Neural progenitor cell (in vitro differentiated cells): ENCODE data around the gene ATP10A. TPM values are rescaled to one million over a fixed set of nuclear protein-coding genes. Genes with fewer than 3 reads are reported as not detected.
A peak's percentile ranks its signal among the peaks of the same experiment; 100 is the strongest.

Experiments used
- DNase-seq: peaks from one replicate; pipeline ENCODE4 v3.0.0-alpha.2; 2016; ENCODE audit warnings: low spot score
- H2AFZ ChIP-seq: fragments of 200-600 bp; sonication (generic); replicated peaks from 2 replicates; pipeline ENCODE4 v1.6.1; 2016; ENCODE audit warnings: antibody characterized with exemption
- H3F3A ChIP-seq: fragments of 200-600 bp; sonication (generic); 2 replicates; pipeline ENCODE4 v1.6.1; 2016; ENCODE audit warnings: antibody characterized with exemption, low read depth
- H3K27ac ChIP-seq: fragments of 200-600 bp; sonication (generic); 2 replicates; pipeline ENCODE4 v1.5.1; 2016; ENCODE audit warnings: mild to moderate bottlenecking
- H3K27me3 ChIP-seq: fragments of 200-600 bp; sonication (generic); 2 replicates; pipeline ENCODE4 v1.6.1; 2016; ENCODE audit warnings: mild to moderate bottlenecking, moderate library complexity
- H3K36me3 ChIP-seq: fragments of 200-600 bp; sonication (generic); 2 replicates; pipeline ENCODE4 v1.5.1; 2016
- H3K4me1 ChIP-seq: fragments of 200-600 bp; sonication (generic); 2 replicates; pipeline ENCODE4 v1.6.1; 2016; ENCODE audit warnings: mixed run types
- H3K4me2 ChIP-seq: fragments of 200-600 bp; sonication (generic); 2 replicates; pipeline ENCODE4 v1.6.1; 2016
- H3K4me3 ChIP-seq: fragments of 200-600 bp; sonication (generic); 2 replicates; pipeline ENCODE4 v1.5.1; 2016
- H3K79me2 ChIP-seq: fragments of 200-600 bp; sonication (generic); 2 replicates; pipeline ENCODE4 v1.6.1; 2016; ENCODE audit warnings: low read depth
- H3K9ac ChIP-seq: fragments of 200-600 bp; sonication (generic); 2 replicates; pipeline ENCODE4 v1.6.1; 2016
- H3K9me3 ChIP-seq: fragments of 200-600 bp; sonication (generic); 2 replicates; pipeline ENCODE4 v1.5.1; 2016; ENCODE audit warnings: low read depth
- H4K20me1 ChIP-seq: fragments of 200-600 bp; sonication (generic); 2 replicates; pipeline ENCODE4 v1.6.1; 2016; ENCODE audit warnings: low read depth
- H3K27ac Mint-ChIP-seq: 3 replicates; pipeline ENCODE4 v1.8.0; 2021; ENCODE audit warnings: mixed read lengths
- H3K27me3 Mint-ChIP-seq: 2 replicates; pipeline ENCODE4 v1.8.0; 2022; ENCODE audit warnings: low read depth, mild to moderate bottlenecking, inconsistent platforms, moderate library complexity, mixed read lengths; ENCODE audit not compliant: insufficient read depth
- H3K36me3 Mint-ChIP-seq: 3 replicates; pipeline ENCODE4 v1.8.0; 2021; ENCODE audit warnings: mixed read lengths
- H3K4me1 Mint-ChIP-seq: 3 replicates; pipeline ENCODE4 v1.8.0; 2021; ENCODE audit warnings: mixed read lengths
- H3K4me3 Mint-ChIP-seq: 3 replicates; pipeline ENCODE4 v1.8.0; 2021; ENCODE audit warnings: mild to moderate bottlenecking, moderate library complexity, mixed read lengths
- H3K9me3 Mint-ChIP-seq: 3 replicates; pipeline ENCODE4 v1.8.0; 2020; ENCODE audit warnings: mixed read lengths
- EZH2 ChIP-seq: fragments of 200-600 bp; sonication (generic); IDR thresholded peaks from 2 replicates; pipeline ENCODE4 v1.6.1; 2017; ENCODE audit warnings: antibody characterized with exemption, mild to moderate bottlenecking, moderate library complexity
- EZH2phosphoT487 ChIP-seq: fragments of 200-600 bp; sonication (generic); IDR thresholded peaks from 2 replicates; pipeline ENCODE4 v1.6.1; 2017; ENCODE audit warnings: antibody characterized with exemption
- total RNA-seq: library from RNA; depleted of rRNA; stranded (reverse); fragments of >200 nt; gene quantifications from 2 replicates; pipeline ENCODE4 v1.2.3, GENCODE V29; 2015; ENCODE audit warnings: low replicate concordance
- TF ChIP-seq, protein P1 (sequence below): fragments of 200-600 bp; sonication (generic); IDR thresholded peaks from 2 replicates; pipeline ENCODE4 v1.5.1; 2017; ENCODE audit warnings: antibody characterized with exemption, mild to moderate bottlenecking

ATP10A gene
- total RNA-seq, 1 donor from 2014 or later = 0.32 TPM

DNA sequence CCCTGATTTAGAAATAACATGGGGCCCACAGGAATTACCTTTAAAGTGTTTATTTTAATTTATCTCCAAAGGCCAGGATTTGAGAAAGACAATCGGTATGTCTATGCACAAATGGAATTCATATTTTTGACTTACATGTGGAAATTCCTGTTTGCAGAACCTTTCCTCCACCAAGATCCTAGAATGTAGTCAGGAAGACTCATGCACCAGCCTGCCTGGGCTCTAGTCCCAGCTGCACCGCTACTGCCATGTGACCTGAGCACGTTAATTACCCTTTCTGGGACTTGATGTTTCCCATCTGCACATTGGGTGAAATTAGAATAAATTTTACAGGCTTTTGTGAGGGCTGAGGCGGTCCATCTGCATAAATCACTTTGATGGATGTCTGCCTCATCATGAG, 194.2 kb downstream of the ATP10A start:
- no peak overlapping the region for H3K9ac ChIP-seq
- H3K4me3 ChIP-seq = no peak overlapping the region
- H3K36me3 ChIP-seq = no peaks in the 10 kb centered on the region
- H3K27ac ChIP-seq = no peak overlapping the region
- H3K4me1 ChIP-seq = peaks cover 34% of the 10 kb centered on the region
- peaks cover 48% of the 10 kb centered on the region for H3K4me1 Mint-ChIP-seq
- no peaks in the 10 kb centered on the region for H3K36me3 Mint-ChIP-seq
- H3K27me3 Mint-ChIP-seq = no peaks in the 10 kb centered on the region
- no peaks in the 10 kb centered on the region for H3K79me2 ChIP-seq
- peaks cover 2% of the 10 kb centered on the region for H3K9me3 Mint-ChIP-seq
- DNase-seq = no peak
- no peak for TF ChIP-seq EZH2phosphoT487
- TF ChIP-seq EZH2 = no peak
- TF ChIP-seq, protein P1, sequence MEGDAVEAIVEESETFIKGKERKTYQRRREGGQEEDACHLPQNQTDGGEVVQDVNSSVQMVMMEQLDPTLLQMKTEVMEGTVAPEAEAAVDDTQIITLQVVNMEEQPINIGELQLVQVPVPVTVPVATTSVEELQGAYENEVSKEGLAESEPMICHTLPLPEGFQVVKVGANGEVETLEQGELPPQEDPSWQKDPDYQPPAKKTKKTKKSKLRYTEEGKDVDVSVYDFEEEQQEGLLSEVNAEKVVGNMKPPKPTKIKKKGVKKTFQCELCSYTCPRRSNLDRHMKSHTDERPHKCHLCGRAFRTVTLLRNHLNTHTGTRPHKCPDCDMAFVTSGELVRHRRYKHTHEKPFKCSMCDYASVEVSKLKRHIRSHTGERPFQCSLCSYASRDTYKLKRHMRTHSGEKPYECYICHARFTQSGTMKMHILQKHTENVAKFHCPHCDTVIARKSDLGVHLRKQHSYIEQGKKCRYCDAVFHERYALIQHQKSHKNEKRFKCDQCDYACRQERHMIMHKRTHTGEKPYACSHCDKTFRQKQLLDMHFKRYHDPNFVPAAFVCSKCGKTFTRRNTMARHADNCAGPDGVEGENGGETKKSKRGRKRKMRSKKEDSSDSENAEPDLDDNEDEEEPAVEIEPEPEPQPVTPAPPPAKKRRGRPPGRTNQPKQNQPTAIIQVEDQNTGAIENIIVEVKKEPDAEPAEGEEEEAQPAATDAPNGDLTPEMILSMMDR = no peak
- no peak overlapping the region for H2AFZ ChIP-seq
- H4K20me1 ChIP-seq = no peaks in the 10 kb centered on the region
- H3K4me2 ChIP-seq = no peak overlapping the region
- no peaks in the 10 kb centered on the region for H3K9me3 ChIP-seq
- H3F3A ChIP-seq = peaks cover 17% of the 10 kb centered on the region
- H3K4me3 Mint-ChIP-seq = peak overlapping the region; percentile 35
- H3K27me3 ChIP-seq = no peaks in the 10 kb centered on the region
- no peak overlapping the region for H3K27ac Mint-ChIP-seq

DNA sequence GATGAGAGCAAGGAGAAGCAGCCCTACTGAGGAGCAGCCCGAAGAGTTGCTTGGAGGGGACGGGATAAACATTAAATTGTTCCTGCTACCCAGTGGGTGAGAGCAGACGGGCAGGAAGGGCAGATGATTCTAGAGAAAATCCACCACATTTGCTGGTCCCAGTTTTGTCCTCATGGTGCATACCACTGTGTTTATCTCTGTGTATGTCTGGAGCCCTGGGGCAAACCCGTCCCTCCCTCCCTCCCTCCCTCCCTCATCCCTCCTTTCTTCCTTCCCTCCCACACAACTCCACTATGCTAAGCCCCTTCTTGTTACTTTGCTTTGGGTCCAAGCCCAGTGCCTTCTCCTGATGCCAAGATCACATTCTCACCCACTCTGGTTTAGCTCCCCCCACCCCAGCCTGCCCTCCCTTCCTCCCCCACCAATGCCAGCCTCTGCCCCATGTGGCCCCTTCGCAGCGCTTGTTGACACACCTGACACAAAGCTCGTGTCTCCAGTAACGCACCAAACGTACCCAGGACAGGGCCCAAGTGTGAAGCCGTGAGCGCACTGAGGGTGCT, 194.8 kb downstream of the ATP10A start:
- Mint-ChIP-seq H3K9me3 (peaks cover 2% of the 10 kb centered on the region), H3K36me3 (no peaks in the 10 kb centered on the region), H3K27me3 (no peaks in the 10 kb centered on the region), H3K4me1 (peaks cover 43% of the 10 kb centered on the region), H3K27ac (peak overlapping the region; percentile 25), H3K4me3 (no peak overlapping the region)
- Histone ChIP-seq H3K9me3 (no peaks in the 10 kb centered on the region), H3K27me3 (no peaks in the 10 kb centered on the region), H3K4me1 (peaks cover 35% of the 10 kb centered on the region), H3K27ac (no peak overlapping the region), H3K4me2 (no peak overlapping the region), H3F3A (peaks cover 17% of the 10 kb centered on the region), H3K9ac (no peak overlapping the region), H3K36me3 (no peaks in the 10 kb centered on the region), H4K20me1 (no peaks in the 10 kb centered on the region), H3K4me3 (no peak overlapping the region), H2AFZ (no peak overlapping the region), H3K79me2 (no peaks in the 10 kb centered on the region)
- no peak for DNase-seq
- TF ChIP-seq EZH2 (no peak), EZH2phosphoT487 (no peak)
- TF ChIP-seq, protein P1 = no peak

DNA sequence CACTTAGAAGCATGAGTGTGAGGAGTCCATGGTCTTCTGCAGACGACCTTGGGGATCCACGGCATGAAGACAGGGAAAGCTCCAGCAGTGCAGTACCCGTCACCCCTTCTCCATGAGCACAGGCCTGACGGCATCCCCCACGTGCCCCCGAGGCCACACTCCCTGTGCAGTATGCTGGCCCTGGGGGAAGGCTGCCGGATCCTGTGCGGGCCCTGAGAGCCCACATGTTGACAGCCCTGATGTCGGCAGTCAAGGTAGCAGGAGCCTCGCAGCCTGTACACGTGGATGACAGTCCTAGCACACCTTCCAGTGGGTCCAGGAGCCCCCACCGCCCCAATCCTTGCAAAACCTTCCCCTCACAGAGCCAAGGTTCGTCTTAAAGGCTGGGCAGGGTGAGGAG, 195.3 kb downstream of the ATP10A start:
- H3K4me1 ChIP-seq = peaks cover 40% of the 10 kb centered on the region
- Mint-ChIP-seq H3K27ac (peak overlapping the region; percentile 25), H3K4me3 (no peak overlapping the region), H3K9me3 (peaks cover 2% of the 10 kb centered on the region), H3K4me1 (peaks cover 46% of the 10 kb centered on the region), H3K27me3 (peaks cover 5% of the 10 kb centered on the region), H3K36me3 (no peaks in the 10 kb centered on the region)
- peaks cover 17% of the 10 kb centered on the region for H3F3A ChIP-seq
- no peaks in the 10 kb centered on the region for H3K27me3 ChIP-seq
- H3K9me3 ChIP-seq = no peaks in the 10 kb centered on the region
- H3K9ac ChIP-seq = no peak overlapping the region
- H3K4me2 ChIP-seq = no peak overlapping the region
- TF ChIP-seq, protein P1 = no peak
- no peak for TF ChIP-seq EZH2phosphoT487
- TF ChIP-seq EZH2 = no peak
- H3K27ac ChIP-seq = no peak overlapping the region
- no peaks in the 10 kb centered on the region for H3K79me2 ChIP-seq
- DNase-seq = no peak
- H4K20me1 ChIP-seq = no peaks in the 10 kb centered on the region
- no peak overlapping the region for H3K4me3 ChIP-seq
- H3K36me3 ChIP-seq = no peaks in the 10 kb centered on the region
- no peak overlapping the region for H2AFZ ChIP-seq
